Esophagus squamous epithelium (tissue), 4 donors: Measurements from ENCODE around the gene CBFA2T2.
"Not testable (repeated sequence)": the region's sequence is repeated elsewhere in the genome, so short reads cannot be mapped to it uniquely, and the experiment has no call there.

ENCODE experiments used
- CTCF ChIP-seq, 6 experiments: fragments of 450-650 bp in 4 of 6; fragments of 200-600 bp in 2 of 6; sonication (generic) in 2 of 6; IDR thresholded peaks; one replicate each; pipeline ENCODE4 v1.5.1; 2016 to 2019; ENCODE audit warnings: antibody characterized with exemption in 6 of 6, mild to moderate bottlenecking in 4 of 6, moderate library complexity in 4 of 6
- POLR2A ChIP-seq, 4 donors: fragments of 450-650 bp; IDR thresholded peaks; one replicate each; pipeline ENCODE4 v1.6.1; 2017; ENCODE audit warnings: antibody characterized with exemption in 4 of 4, mild to moderate bottlenecking in 4 of 4, moderate library complexity in 3 of 4

DNA sequence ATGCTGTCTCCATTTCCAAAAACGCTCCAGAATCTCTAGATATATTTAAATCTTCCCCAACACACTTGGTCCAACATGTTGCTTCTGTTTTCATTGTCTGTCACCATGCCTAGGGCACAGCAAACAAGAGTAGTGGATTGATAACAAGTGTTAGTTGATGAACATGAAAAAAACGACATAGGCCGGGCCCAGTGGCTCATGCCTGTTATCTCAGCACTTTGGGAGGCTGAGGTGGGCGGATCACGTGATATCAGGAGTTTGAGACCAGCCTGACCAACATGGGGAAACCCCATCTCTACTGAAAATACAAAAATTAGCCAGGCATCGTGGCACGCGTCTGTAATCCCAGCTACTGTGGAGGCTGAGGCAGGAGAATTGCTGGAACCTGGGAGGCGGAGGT is 102.0 kb downstream of the CBFA2T2 start:
- not testable (repeated sequence) for TF ChIP-seq POLR2A, CTCF (IDR thresholded peaks at IDR 0.05)
